Measurements from ENCODE around the gene PLEKHA6.
A peak's percentile ranks its signal among the peaks of the same experiment; 100 is the strongest.

The PLEKHA6 gene, protein sequence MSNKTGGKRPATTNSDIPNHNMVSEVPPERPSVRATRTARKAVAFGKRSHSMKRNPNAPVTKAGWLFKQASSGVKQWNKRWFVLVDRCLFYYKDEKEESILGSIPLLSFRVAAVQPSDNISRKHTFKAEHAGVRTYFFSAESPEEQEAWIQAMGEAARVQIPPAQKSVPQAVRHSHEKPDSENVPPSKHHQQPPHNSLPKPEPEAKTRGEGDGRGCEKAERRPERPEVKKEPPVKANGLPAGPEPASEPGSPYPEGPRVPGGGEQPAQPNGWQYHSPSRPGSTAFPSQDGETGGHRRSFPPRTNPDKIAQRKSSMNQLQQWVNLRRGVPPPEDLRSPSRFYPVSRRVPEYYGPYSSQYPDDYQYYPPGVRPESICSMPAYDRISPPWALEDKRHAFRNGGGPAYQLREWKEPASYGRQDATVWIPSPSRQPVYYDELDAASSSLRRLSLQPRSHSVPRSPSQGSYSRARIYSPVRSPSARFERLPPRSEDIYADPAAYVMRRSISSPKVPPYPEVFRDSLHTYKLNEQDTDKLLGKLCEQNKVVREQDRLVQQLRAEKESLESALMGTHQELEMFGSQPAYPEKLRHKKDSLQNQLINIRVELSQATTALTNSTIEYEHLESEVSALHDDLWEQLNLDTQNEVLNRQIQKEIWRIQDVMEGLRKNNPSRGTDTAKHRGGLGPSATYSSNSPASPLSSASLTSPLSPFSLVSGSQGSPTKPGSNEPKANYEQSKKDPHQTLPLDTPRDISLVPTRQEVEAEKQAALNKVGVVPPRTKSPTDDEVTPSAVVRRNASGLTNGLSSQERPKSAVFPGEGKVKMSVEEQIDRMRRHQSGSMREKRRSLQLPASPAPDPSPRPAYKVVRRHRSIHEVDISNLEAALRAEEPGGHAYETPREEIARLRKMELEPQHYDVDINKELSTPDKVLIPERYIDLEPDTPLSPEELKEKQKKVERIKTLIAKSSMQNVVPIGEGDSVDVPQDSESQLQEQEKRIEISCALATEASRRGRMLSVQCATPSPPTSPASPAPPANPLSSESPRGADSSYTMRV

DNA sequence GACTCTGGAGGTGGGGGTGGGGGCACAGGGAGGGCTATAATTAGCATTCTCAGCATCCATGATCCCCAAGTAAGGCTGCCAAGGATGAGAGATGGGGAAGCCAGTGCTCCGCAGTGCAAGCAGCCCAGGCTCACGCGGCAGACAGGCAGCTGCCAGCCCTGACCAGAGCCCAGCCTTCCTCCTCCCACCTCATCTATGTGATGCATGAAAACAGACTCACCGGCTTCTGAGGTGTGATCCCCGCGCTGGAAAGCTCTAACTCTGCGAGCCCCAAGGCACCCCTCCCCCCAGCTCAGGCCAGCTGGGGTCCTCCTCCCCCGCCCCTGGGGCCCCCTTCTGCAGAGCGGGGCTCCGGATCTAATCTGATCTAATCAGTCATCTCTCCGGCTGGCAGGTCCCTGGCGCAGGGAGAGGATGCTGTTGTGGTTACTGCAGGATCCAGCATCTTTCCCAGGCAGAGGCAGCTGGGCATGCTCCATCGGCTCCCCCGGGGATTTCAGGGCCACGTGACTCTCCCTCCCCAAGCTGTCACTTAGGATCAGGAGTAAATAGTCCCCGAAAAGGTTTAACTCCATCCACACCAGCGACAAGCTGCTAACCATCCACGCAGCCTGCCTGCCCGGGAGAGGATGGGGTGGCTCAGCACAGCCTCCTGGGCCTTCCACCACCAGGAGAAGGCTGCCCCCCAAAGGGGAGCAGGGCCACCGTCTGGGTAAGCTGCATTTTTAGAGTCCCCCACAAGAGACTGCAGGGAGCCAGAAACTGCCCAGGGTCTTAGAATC, at the start of gene PLEKHA6:
Gene PLEKHA6, minus strand, starts transcription at position 456 of the 782 bp plus-strand sequence. CDS start 86,202 bp downstream, outside the sequence.
- DNase-seq = no peak

DNA sequence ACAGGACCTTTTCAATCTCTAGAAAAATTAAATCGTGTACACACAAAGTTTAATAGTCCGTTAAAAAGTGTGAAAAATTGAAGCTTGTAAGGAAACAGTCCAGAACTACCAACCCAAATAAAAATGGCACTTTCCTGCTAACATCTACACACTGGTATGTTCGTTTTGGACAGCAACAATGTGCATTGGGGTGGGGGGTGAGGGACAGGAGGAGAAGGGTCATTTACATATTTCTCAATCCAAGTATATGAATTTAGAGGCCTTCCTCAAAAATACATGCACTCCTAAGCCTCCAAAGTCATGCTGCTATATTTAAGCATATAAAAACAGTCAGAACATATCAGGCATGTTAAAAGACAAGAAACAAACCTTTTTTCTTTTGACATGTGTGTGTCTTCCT, 49.4 kb upstream of the PLEKHA6 start:
- DNase-seq = no peak

DNA sequence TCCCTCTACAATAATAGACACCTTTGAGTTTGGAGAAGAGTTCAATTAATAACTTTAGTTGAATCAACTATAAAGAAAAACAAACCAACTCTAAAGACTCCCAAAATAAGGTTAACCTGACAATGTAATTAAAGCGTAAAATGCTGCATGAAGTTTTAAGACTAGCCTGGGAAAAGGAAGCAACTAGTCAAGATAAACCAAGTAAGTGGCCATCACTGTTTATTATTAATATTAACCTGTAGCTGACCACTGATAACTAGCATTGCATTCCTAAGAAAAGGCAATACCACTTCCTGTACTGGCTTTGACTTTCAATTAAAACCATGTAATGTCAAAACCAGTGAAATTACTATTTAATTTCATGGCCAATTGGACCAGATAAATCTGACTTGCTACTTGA, 48.9 kb upstream of the PLEKHA6 start:
- no peak for DNase-seq

DNA sequence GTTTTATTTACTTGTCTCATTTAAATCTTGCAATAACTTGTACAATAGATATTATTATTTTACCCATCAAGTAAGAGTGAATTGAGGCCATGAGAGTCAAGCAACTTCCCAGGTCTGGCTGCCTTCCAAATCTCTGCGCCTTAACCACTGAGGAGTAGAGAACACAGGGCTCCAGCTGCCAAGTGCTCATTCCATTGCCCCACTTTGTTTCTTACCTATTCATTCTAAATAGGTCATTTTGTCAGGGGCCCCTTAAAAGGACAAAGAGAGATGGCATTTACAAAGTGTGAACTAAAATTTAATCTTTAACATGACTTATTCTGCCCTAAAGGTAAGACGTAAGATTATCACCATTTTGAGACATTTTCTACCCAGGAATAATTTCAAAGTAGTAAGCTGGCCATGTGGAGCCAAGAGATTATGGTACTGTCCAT, 48.4 kb upstream of the PLEKHA6 start:
- no peak for DNase-seq

DNA sequence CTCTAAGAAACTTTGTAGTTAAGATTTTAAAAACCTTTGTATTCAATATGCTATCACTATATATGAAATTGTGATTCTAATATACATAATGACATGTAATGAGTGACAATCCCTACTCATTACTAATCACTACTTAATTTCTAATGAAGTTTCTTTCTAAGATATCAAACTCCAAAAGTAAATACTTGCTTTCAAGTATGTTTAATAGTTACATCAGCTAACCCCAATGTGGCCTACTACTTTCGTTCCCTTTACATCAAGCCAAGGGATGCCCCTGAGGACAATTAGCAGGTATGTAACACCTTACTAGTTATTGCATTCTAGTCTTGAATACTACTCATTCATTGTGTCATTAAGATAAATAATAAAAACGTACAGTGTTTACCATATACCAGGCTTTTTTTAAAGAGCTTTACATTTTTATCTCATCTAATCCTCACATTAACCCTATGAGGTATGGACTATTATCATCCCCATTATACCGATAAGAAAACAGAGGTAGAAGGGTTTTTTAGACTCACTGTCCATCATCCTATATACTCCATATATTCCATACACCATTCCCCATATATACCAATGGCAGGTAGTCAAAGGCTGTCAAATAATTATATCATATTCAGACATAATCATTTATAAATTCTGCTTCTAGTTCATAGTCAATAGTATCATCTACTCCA, 47.7 kb upstream of the PLEKHA6 start:
- DNase-seq = no peak

- no peak for DNase-seq
Measured at GRCh38 chr1:204406621-204407020, 46.9 kb upstream of the PLEKHA6 start.

DNA sequence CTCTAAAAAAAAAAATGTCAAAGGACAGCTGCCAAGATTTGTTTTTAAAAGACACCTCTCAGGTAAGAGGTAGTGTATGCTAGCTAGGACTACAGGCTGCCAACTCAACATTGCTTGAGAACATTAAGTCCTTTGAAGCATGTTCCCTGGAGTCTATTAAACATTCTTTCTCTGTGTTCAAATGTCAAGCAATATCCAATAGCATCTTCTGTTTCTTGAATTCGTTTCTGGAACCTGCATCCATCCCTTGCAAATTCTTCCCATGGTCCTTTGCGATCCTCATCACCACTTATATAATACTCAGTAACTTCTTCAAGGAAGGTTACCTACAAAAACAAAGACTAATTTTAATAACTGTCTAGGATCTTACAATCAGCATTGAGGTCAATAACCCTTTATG, 46.3 kb upstream of the PLEKHA6 start:
- no peak for DNase-seq

GRCh38 chr1:204404629-204405028, 44.9 kb upstream of the PLEKHA6 start:
- no peak for DNase-seq

GRCh38 chr1:204402391-204402790, 42.7 kb upstream of the PLEKHA6 start:
- DNase-seq = no peak

GRCh38 chr1:204401730-204402129, 42.0 kb upstream of the PLEKHA6 start:
- DNase-seq = no peak

GRCh38 chr1:204400882-204401510, 41.3 kb upstream of the PLEKHA6 start:
- DNase-seq = no peak

DNA sequence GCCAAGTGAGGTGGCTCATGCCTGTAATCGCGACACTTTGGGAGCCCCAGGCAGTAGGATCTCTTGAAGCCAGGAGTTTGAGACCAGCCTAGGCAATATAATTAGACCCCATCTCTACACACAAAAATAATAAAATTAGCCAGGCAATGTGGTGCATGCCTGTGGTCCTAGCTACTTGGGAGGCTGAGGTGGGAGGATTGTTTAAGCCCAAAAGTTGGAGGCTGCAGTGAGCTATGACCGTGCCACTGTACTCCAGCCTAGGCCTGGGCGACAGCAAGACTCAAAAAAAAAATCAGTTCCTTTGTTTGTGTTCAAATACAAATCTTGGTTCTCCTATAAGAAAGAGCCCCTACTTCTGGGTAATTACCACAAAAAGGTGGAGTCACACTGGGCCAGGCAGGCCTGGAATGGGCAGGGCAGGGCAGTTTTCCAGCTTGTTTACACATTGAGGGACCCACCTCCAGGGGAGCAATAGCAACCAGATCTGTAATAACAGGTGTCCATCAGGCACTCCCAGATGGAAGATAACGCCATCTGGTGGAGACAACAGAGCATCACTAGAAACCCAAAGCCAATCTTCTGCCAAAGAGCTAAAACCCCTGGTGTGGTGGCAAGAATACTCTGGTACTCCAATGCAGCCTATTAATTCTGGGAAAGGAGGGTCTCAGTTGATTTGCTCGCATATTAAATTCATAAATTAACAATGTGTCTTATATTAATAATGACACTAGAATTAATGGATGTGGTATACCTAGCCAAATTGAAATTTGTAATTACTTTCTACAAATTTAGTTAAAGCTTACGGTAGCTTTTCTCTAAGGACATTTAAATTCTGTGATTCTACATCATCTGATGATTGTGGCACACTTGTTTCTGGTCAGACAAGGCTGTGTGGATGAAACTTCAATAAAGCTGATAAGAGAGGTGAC, 38.7 kb upstream of the PLEKHA6 start:
- DNase-seq = no peak

- no peak for DNase-seq
Measured at GRCh38 chr1:204396015-204396583, 36.4 kb upstream of the PLEKHA6 start.

DNA sequence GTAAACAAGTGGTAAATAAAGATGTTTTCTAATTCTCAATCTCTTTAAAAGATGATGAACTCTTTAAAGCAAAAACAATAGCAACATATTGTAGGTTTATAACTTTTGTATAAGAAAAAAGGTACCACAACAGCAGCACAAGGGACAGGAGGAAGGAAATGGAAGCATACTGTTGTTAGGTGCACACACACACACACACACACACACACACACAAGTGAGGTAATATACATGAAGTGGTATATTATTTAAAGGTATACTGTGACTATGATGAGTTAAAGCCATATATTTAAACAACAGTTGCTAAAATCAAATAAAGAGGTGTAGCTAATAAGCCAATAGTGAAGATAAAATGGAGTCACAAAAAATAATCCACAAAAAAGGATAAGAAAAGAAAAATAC, 31.9 kb upstream of the PLEKHA6 start:
- no peak for DNase-seq

- DNase-seq = no peak
Measured at GRCh38 chr1:204390751-204391466, 31.2 kb upstream of the PLEKHA6 start.

DNA sequence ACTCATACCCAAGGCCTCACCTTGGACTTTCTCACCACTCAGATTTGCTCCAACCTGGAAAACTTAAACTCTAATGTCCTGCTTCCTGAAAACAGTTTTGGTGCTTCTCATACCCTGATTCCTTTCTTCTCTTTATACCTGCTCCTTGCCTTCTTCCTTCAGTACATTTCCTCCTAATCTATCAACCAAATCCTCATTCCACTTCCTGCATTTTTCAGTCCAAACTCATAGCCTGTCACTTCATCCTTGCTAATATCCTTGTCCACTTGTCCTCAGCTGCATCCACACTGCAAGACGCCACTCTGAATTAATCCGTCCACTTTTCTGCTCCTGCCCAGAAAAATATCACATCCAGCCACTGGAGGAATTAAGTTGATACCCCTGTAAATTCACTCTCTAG, 26.0 kb upstream of the PLEKHA6 start:
- no peak for DNase-seq

GRCh38 chr1:204384636-204385352, 25.1 kb upstream of the PLEKHA6 start:
- peak; percentile 16 for DNase-seq

DNA sequence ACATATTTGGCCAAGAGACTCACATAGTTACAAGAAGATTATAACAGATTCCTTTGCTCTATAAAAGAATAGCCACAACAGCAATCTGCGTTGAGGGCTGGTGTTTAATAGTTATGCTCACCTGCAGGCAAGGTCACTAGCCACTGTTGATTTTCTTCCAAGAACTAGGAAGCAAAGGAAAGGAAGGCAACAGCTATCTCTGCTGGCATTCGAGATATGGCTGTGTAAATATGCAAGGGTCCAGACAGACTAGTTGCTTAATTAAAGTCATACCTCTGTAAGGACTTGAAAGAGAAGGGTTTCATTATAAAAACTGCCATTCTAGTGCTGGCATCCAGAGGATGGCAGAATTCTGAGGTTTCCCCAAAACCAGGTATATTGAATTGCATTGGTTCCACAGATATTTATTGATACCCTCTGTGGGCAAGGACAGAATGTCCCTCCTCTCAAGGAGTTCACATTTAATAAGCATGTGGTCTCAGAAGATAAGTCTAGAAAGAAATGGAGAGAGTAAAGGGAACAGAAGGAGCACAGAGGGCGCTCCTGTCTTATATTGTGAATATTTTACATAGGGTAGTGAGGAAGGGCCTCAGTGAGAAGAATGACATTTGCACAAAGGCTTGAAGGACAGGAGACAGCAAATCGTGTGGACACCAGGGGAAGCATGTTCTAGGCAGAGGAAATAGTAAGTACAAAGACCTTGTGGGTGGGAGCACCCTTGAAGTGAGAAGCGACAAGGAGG, 23.6 kb upstream of the PLEKHA6 start:
- no peak for DNase-seq
